ENCODE results near the gene PRKD1. TPM values are rescaled to one million over a fixed set of nuclear protein-coding genes. Genes with fewer than 3 reads are reported as not detected.

PRKD1 gene
- total RNA-seq, 1 experiment from 2014 or later = 9.7 TPM

DNA sequence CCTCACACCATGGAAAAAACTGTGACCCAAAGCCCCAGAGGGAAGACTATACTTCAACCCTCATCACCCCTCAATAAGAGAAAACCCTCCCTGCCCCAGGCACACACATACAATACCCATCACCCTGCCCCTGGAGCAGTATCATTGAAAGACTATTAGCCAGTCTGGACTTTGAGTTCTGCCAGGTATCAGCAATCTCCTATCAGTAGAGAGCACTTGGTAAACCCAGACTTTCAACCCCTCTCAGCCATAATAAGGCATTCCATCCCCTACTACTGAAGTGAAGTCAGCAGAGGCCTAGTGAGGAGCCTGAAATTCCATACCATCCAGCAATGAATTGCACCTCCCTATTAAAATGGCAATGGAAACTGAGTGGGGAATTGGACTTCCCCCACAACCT lies 16.4 kb upstream of the PRKD1 start:
- DNase-seq = no peak
- no TSS peak for BruUV-seq (replicated peaks)
- Mint-ChIP-seq H3K36me3 (ENCODE audit: insufficient read depth, unreplicated experiment) (no peaks in the 10 kb centered on the region), H3K4me3 (ENCODE audit: low read depth, unreplicated experiment) (no peak overlapping the region), H3K9me3 (ENCODE audit: low read depth, unreplicated experiment) (no peaks in the 10 kb centered on the region), H3K4me1 (ENCODE audit: low read depth, unreplicated experiment) (no peaks in the 10 kb centered on the region), H3K27me3 (ENCODE audit: unreplicated experiment) (no peaks in the 10 kb centered on the region), H3K27ac (ENCODE audit: unreplicated experiment) (no peak overlapping the region)
- intact Hi-C loops (cut with micrococcal nuclease; ENCODE audit: unreplicated experiment) = no loop called here
- TF ChIP-seq, protein P1, sequence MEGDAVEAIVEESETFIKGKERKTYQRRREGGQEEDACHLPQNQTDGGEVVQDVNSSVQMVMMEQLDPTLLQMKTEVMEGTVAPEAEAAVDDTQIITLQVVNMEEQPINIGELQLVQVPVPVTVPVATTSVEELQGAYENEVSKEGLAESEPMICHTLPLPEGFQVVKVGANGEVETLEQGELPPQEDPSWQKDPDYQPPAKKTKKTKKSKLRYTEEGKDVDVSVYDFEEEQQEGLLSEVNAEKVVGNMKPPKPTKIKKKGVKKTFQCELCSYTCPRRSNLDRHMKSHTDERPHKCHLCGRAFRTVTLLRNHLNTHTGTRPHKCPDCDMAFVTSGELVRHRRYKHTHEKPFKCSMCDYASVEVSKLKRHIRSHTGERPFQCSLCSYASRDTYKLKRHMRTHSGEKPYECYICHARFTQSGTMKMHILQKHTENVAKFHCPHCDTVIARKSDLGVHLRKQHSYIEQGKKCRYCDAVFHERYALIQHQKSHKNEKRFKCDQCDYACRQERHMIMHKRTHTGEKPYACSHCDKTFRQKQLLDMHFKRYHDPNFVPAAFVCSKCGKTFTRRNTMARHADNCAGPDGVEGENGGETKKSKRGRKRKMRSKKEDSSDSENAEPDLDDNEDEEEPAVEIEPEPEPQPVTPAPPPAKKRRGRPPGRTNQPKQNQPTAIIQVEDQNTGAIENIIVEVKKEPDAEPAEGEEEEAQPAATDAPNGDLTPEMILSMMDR (IDR thresholded peaks at IDR 0.05; ENCODE audit: unreplicated experiment) = no peak
- CTCF ChIA-PET = no interaction called here

GRCh38 chr14:29941401-29941800 lies 13.8 kb upstream of the PRKD1 start:
- H3K27ac Mint-ChIP-seq (ENCODE audit: unreplicated experiment) = no peak overlapping the region
- H3K9me3 Mint-ChIP-seq (ENCODE audit: low read depth, unreplicated experiment) = no peaks in the 10 kb centered on the region
- H3K4me3 Mint-ChIP-seq (ENCODE audit: low read depth, unreplicated experiment) = no peak overlapping the region
- BruUV-seq (replicated peaks) = no TSS peak
- intact Hi-C loops (cut with micrococcal nuclease; ENCODE audit: unreplicated experiment) = no loop called here
- H3K27me3 Mint-ChIP-seq (ENCODE audit: unreplicated experiment) = no peaks in the 10 kb centered on the region
- H3K4me1 Mint-ChIP-seq (ENCODE audit: low read depth, unreplicated experiment) = no peaks in the 10 kb centered on the region
- CTCF ChIA-PET = no interaction called here
- no peaks in the 10 kb centered on the region for H3K36me3 Mint-ChIP-seq (ENCODE audit: insufficient read depth, unreplicated experiment)
- no peak for DNase-seq
- TF ChIP-seq, protein P1 (IDR thresholded peaks at IDR 0.05; ENCODE audit: unreplicated experiment) = no peak

- TF ChIP-seq, protein P1 (IDR thresholded peaks at IDR 0.05; ENCODE audit: unreplicated experiment) = no peak
- Mint-ChIP-seq H3K4me1 (ENCODE audit: low read depth, unreplicated experiment) (no peaks in the 10 kb centered on the region), H3K27me3 (ENCODE audit: unreplicated experiment) (no peaks in the 10 kb centered on the region), H3K27ac (ENCODE audit: unreplicated experiment) (no peak overlapping the region), H3K4me3 (ENCODE audit: low read depth, unreplicated experiment) (no peak overlapping the region), H3K36me3 (ENCODE audit: insufficient read depth, unreplicated experiment) (no peaks in the 10 kb centered on the region), H3K9me3 (ENCODE audit: low read depth, unreplicated experiment) (no peaks in the 10 kb centered on the region)
- CTCF ChIA-PET = no interaction called here
- intact Hi-C loops (cut with micrococcal nuclease; ENCODE audit: unreplicated experiment) = no loop called here
- no peak for DNase-seq
- no TSS peak for BruUV-seq (replicated peaks)
Observed at GRCh38 chr14:29940482-29940881, 12.8 kb upstream of the PRKD1 start.

- intact Hi-C loops (cut with micrococcal nuclease; ENCODE audit: unreplicated experiment) = no loop called here
- H3K9me3 Mint-ChIP-seq (ENCODE audit: low read depth, unreplicated experiment) = no peaks in the 10 kb centered on the region
- H3K4me3 Mint-ChIP-seq (ENCODE audit: low read depth, unreplicated experiment) = no peak overlapping the region
- TF ChIP-seq, protein P1 (IDR thresholded peaks at IDR 0.05; ENCODE audit: unreplicated experiment) = no peak
- H3K27ac Mint-ChIP-seq (ENCODE audit: unreplicated experiment) = no peak overlapping the region
- CTCF ChIA-PET = interaction anchor here (0.5 kb wide), 1 partner anchor 69 kb away, joined by 3 read pairs; no protein-coding TSS in a partner anchor
- DNase-seq = no peak
- no peaks in the 10 kb centered on the region for H3K36me3 Mint-ChIP-seq (ENCODE audit: insufficient read depth, unreplicated experiment)
- no peaks in the 10 kb centered on the region for H3K4me1 Mint-ChIP-seq (ENCODE audit: low read depth, unreplicated experiment)
- no peaks in the 10 kb centered on the region for H3K27me3 Mint-ChIP-seq (ENCODE audit: unreplicated experiment)
- no TSS peak for BruUV-seq (replicated peaks)
Observed at GRCh38 chr14:29937116-29937515, 9.5 kb upstream of the PRKD1 start.

All from Calu3 (cell line).